Gastrocnemius medialis (tissue), 4 donors: ENCODE measurements around the gene ADAMTS18.

Experiments
- POLR2A ChIP-seq, 2 donors: fragments of 450-650 bp; IDR thresholded peaks; one replicate each; pipeline ENCODE4 v1.6.1; 2017; ENCODE audit warnings: antibody characterized with exemption in 2 of 2, mild to moderate bottlenecking in 2 of 2, moderate library complexity in 2 of 2
- TF ChIP-seq, protein P1 (sequence below), 5 experiments: fragments of 450-650 bp in 3 of 5; fragments of 200-600 bp in 2 of 5; sonication (generic) in 2 of 5; IDR thresholded peaks in 4 of 5; conservative IDR thresholded peaks in 1 of 5; 1 replicate in 4 of 5; 2 replicates in 1 of 5; pipeline ENCODE4 v1.5.1; 2016 to 2019; ENCODE audit warnings: antibody characterized with exemption in 5 of 5, mild to moderate bottlenecking in 3 of 5, moderate library complexity in 3 of 5

DNA sequence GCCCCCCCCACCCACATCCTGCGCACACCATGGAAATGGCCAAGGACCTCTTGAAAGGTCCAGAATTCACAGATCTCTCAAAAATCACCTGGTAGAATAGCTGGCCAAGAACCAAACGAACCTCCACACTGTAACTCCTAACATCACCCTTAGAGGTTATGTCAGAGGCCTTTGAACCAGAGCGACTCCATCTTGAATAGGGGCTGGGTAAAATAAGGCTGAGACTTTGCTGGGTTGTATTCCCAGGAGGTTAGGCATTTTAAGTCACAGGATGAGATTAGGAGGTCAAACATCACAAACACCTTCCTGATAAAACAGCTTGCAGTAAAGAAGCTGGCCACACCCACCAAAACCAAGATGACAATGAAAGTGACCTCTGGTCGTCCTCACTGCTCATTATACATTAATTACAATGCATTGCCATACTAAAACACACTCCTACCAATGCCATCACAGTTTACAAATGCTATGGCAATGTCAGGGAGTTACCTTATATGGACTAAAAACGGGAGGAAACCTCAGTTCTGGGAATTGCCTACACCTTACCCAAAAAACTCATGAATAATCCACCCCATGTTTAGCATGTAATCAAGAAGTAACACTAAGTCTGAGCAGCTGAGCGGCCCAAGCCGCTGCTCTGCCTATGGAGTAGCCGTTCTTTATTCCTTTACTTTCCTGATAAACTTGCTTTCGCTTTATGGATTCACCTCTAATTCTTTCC lies 200.9 kb downstream of the ADAMTS18 start:
- TF ChIP-seq, protein P1, sequence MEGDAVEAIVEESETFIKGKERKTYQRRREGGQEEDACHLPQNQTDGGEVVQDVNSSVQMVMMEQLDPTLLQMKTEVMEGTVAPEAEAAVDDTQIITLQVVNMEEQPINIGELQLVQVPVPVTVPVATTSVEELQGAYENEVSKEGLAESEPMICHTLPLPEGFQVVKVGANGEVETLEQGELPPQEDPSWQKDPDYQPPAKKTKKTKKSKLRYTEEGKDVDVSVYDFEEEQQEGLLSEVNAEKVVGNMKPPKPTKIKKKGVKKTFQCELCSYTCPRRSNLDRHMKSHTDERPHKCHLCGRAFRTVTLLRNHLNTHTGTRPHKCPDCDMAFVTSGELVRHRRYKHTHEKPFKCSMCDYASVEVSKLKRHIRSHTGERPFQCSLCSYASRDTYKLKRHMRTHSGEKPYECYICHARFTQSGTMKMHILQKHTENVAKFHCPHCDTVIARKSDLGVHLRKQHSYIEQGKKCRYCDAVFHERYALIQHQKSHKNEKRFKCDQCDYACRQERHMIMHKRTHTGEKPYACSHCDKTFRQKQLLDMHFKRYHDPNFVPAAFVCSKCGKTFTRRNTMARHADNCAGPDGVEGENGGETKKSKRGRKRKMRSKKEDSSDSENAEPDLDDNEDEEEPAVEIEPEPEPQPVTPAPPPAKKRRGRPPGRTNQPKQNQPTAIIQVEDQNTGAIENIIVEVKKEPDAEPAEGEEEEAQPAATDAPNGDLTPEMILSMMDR (IDR thresholded peaks at IDR 0.05 in 4 of 5, conservative IDR thresholded peaks at IDR 0.05 in 1 of 5): no peak
- TF ChIP-seq POLR2A (IDR thresholded peaks at IDR 0.05): no peak
